Endodermal cell (in vitro differentiated cells): ENCODE data around the gene NFRKB. TPM values are rescaled to one million over a fixed set of nuclear protein-coding genes. Genes with fewer than 3 reads are reported as not detected.

ENCODE experiments used
- DNase-seq: peaks from one replicate; pipeline ENCODE4 v3.0.0-alpha.2; 2017
- H3K27ac ChIP-seq: 2 replicates; pipeline ENCODE4 v1.5.1; 2013; ENCODE audit warnings: mild to moderate bottlenecking, low read depth, low read length, moderate library complexity
- H3K27me3 ChIP-seq: 2 replicates; pipeline ENCODE4 v1.6.1; 2013; ENCODE audit warnings: mild to moderate bottlenecking, low read length, moderate library complexity; ENCODE audit not compliant: insufficient read depth, control insufficient read depth, poor library complexity, severe bottlenecking
- H3K36me3 ChIP-seq: 2 replicates; pipeline ENCODE4 v1.7.0; 2013; ENCODE audit warnings: mild to moderate bottlenecking, low read length, moderate library complexity; ENCODE audit not compliant: control insufficient read depth, insufficient read depth
- H3K4me1 ChIP-seq: one replicate; pipeline ENCODE4 v1.7.0; 2013; ENCODE audit warnings: low read length; ENCODE audit not compliant: control insufficient read depth, insufficient read depth
- H3K4me3 ChIP-seq: 2 replicates; pipeline ENCODE4 v1.5.1; 2013; ENCODE audit warnings: mild to moderate bottlenecking, low read length, moderate library complexity
- H3K9ac ChIP-seq: 2 replicates; pipeline ENCODE4 v1.6.1; 2013; ENCODE audit warnings: mild to moderate bottlenecking, low read length, moderate library complexity; ENCODE audit not compliant: poor library complexity, severe bottlenecking; ENCODE audit errors: extremely low read depth
- H3K9me3 ChIP-seq: 2 replicates; pipeline ENCODE4 v1.6.1; 2013; ENCODE audit warnings: mild to moderate bottlenecking, low read length, moderate library complexity; ENCODE audit not compliant: control insufficient read depth
- H3K27ac Mint-ChIP-seq: 2 replicates; pipeline ENCODE4 v1.8.0; 2020; ENCODE audit warnings: mixed read lengths
- H3K27me3 Mint-ChIP-seq: 2 replicates; pipeline ENCODE4 v1.8.0; 2021; ENCODE audit warnings: mild to moderate bottlenecking, mixed read lengths; ENCODE audit not compliant: insufficient read depth
- H3K36me3 Mint-ChIP-seq: 2 replicates; pipeline ENCODE4 v1.8.0; 2020; ENCODE audit warnings: low read depth, mixed read lengths
- H3K4me1 Mint-ChIP-seq: 2 replicates; pipeline ENCODE4 v1.8.0; 2020; ENCODE audit warnings: mixed read lengths
- H3K4me3 Mint-ChIP-seq: 2 replicates; pipeline ENCODE4 v1.8.0; 2020; ENCODE audit warnings: mild to moderate bottlenecking, moderate library complexity, mixed read lengths
- H3K9me3 Mint-ChIP-seq: 2 replicates; pipeline ENCODE4 v1.8.0; 2020; ENCODE audit warnings: mild to moderate bottlenecking, mixed read lengths
- CTCF ChIP-seq: fragments of 200-600 bp; sonication (generic); conservative IDR thresholded peaks from 2 replicates; pipeline ENCODE4 v1.5.0; 2021; ENCODE audit warnings: antibody characterized with exemption, mild to moderate bottlenecking
- WGBS, 2 experiments: methylation state at CpG; one replicate each; pipeline versions ENCODE4 v1.1.5 to v1.1.7; 2013; ENCODE audit warnings: missing lambda C conversion rate in 2 of 2, mixed read lengths in 1 of 2; ENCODE audit not compliant: insufficient coverage in 1 of 2, insufficient read length in 1 of 2; 5-methylcytosine and 5-hydroxymethylcytosine counted together
- total RNA-seq, 2 donors: library from RNA; stranded (reverse); fragmentation: NEBNext Ultra II Directional in 1 of 2; extraction: Animal tissue kit (Norgen Biotek cat#: 25700) in 1 of 2; gene quantifications; 2 replicates in 1 of 2; 3 replicates in 1 of 2; pipeline ENCODE4 v1.2.1, GENCODE V29; 2021

Gene NFRKB
- total RNA-seq, 2 donors from 2014 or later: 46.1 to 46.5 TPM

GRCh38 chr11:129918361-129918760, 23.0 kb upstream of the NFRKB start:
- H3K27me3 Mint-ChIP-seq: no peaks in the 10 kb centered on the region
- H3K36me3 Mint-ChIP-seq: peaks cover 35% of the 10 kb centered on the region
- Histone ChIP-seq H3K9me3 (no peaks in the 10 kb centered on the region), H3K27me3 (no peaks in the 10 kb centered on the region), H3K4me1 (no peaks in the 10 kb centered on the region), H3K4me3 (no peak overlapping the region), H3K36me3 (peaks cover 32% of the 10 kb centered on the region), H3K9ac (no peak overlapping the region), H3K27ac (no peak overlapping the region)
- WGBS, 2 experiments: 96% methylated on average over 14 to 22 of the region's 22 CpGs
- H3K27ac Mint-ChIP-seq: peak overlapping the region; percentile 60
- H3K9me3 Mint-ChIP-seq: no peaks in the 10 kb centered on the region
- TF ChIP-seq CTCF: no peak
- H3K4me1 Mint-ChIP-seq: peaks cover 19% of the 10 kb centered on the region
- H3K4me3 Mint-ChIP-seq: no peak overlapping the region
- no peak for DNase-seq

- Mint-ChIP-seq H3K4me1 (peaks cover 13% of the 10 kb centered on the region), H3K9me3 (no peaks in the 10 kb centered on the region), H3K4me3 (no peak overlapping the region), H3K36me3 (peaks cover 35% of the 10 kb centered on the region), H3K27me3 (no peaks in the 10 kb centered on the region), H3K27ac (no peak overlapping the region)
- peaks cover 23% of the 10 kb centered on the region for H3K36me3 ChIP-seq
- H3K4me1 ChIP-seq: no peaks in the 10 kb centered on the region
- no peaks in the 10 kb centered on the region for H3K27me3 ChIP-seq
- WGBS, 2 experiments: 93 to 100% methylated on average over 2 of the region's 2 CpGs
- DNase-seq: no peak
- no peak overlapping the region for H3K4me3 ChIP-seq
- no peak overlapping the region for H3K9ac ChIP-seq
- TF ChIP-seq CTCF: no peak
- H3K27ac ChIP-seq: no peak overlapping the region
- no peaks in the 10 kb centered on the region for H3K9me3 ChIP-seq
Measured at GRCh38 chr11:129917231-129917630, 21.9 kb upstream of the NFRKB start.

- no peak for DNase-seq
- no peaks in the 10 kb centered on the region for H3K27me3 ChIP-seq
- no peaks in the 10 kb centered on the region for H3K9me3 ChIP-seq
- Mint-ChIP-seq H3K4me3 (no peak overlapping the region), H3K9me3 (no peaks in the 10 kb centered on the region), H3K27me3 (no peaks in the 10 kb centered on the region), H3K27ac (peak overlapping the region; percentile 18), H3K36me3 (peaks cover 42% of the 10 kb centered on the region), H3K4me1 (peaks cover 4% of the 10 kb centered on the region)
- peaks cover 39% of the 10 kb centered on the region for H3K36me3 ChIP-seq
- H3K4me1 ChIP-seq: no peaks in the 10 kb centered on the region
- no peak overlapping the region for H3K27ac ChIP-seq
- no peak overlapping the region for H3K4me3 ChIP-seq
- 83 to 100% methylated on average over 2 to 3 of the region's 3 CpGs for WGBS, 2 experiments
- H3K9ac ChIP-seq: no peak overlapping the region
- no peak for TF ChIP-seq CTCF
Measured at GRCh38 chr11:129911298-129911697, 15.9 kb upstream of the NFRKB start.
